ENCODE data around the gene MMP14. TPM values are rescaled to one million over a fixed set of nuclear protein-coding genes. Genes with fewer than 3 reads are reported as not detected.

The MMP14 gene
- total and polyA plus RNA-seq, 9 of the 15 experiments (the other 6 are each of a cell fraction or from before 2014, with no cell fraction given) = 0.36 to 5.8 (median 1.3) TPM; not detected in 2

DNA sequence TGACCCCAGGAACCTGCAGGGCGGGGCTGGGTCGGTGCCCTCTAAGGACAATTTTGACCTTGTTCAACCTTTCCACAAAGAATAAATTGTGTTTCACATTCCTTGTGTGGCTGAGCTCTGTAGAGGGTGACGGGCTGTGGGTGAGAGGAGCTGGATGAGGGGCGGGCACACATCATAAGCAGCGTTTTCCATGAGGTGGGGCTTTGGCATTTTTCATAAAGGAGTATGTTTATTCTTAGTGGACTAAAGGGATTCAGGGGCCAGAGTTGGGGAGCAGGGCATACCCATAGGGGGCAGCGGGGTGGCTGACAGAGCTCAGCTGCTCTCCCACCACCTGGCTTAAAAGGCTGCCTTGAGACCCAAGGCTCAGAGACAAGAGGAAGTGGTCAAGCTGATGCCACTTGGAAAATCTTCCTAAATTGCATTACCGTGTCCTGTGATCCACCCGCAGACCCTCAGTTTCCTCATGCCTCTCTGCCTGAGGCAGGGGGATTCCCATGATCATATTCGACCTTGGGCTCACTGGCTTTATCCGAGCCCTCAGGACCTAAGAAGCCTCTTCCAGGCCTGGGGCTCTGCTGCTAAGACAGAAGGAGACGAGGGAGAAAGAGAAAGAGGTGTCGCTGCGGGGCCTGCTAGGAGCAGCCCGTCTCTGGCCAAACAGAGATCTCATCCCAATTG is 11.4 kb downstream of the MMP14 start (continued):
- TF ChIP-seq, protein P1, sequence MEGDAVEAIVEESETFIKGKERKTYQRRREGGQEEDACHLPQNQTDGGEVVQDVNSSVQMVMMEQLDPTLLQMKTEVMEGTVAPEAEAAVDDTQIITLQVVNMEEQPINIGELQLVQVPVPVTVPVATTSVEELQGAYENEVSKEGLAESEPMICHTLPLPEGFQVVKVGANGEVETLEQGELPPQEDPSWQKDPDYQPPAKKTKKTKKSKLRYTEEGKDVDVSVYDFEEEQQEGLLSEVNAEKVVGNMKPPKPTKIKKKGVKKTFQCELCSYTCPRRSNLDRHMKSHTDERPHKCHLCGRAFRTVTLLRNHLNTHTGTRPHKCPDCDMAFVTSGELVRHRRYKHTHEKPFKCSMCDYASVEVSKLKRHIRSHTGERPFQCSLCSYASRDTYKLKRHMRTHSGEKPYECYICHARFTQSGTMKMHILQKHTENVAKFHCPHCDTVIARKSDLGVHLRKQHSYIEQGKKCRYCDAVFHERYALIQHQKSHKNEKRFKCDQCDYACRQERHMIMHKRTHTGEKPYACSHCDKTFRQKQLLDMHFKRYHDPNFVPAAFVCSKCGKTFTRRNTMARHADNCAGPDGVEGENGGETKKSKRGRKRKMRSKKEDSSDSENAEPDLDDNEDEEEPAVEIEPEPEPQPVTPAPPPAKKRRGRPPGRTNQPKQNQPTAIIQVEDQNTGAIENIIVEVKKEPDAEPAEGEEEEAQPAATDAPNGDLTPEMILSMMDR (IDR thresholded peaks at IDR 0.05 in 2 of 3, conservative IDR thresholded peaks at IDR 0.05 in 1 of 3; ENCODE audit: insufficient read depth in 2 of 3, low read depth in 1 of 3, low read length in 3 of 3) = peak in 2 of 3 experiments; percentile 21 to 24; a peak in 2 of 6 replicates
- TF ChIP-seq HCFC1 (IDR thresholded peaks at IDR 0.05; ENCODE audit: low read depth, low read length) (no peak), SPI1 (IDR thresholded peaks at IDR 0.05; ENCODE audit: borderline replicate concordance, low read depth, low read length) (0 out of 2 replicates have a peak, but pooled peaks have one; percentile 12)

DNA sequence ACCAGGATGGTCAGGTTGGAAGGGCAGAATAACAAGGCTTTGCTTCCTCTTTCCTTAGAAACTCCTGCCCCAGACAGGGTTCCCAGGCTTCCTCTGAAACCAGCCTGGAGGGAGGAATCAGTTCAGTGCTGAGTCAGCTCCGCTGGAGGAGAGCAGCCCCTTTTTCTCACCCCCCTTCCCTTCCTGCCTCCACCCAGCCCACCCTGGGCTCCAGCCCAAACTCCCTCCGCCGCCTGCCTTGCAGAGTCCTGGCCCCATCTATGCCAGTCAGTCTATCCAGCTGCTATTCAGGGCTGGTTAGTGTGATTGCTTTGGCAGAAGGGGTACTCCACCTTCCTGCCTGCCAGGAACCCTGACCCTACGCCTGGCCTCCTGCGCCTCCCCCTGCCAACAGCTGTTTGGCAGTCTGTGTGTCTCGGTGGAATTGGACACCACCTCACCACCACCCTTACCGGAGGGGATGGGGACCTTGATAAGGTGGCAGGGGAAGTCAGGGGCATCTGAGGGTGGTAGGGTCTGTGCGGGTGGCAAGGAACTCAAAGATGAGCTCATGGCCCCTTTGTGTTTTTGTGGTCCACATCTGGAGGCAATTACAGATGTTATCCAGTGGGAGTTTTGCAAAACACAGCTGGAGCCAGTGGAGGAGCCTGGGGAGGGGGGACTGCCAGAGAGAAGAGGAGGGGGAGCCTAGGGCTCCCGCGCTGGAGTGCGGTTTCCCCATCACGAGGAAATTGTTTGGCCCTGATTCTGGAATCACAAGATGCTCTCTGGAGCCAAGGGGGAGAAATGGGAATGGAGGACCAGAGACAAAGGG is 12.2 kb downstream of the MMP14 start:
- Histone ChIP-seq H2AFZ (ENCODE audit: low read depth, low read length) (peak overlapping the region; percentile 22), H4K20me1 (replicated peaks; ENCODE audit: control insufficient read depth, insufficient read depth, low read length) (no peaks in the 10 kb centered on the region), H3K9me1 (ENCODE audit: control insufficient read depth, insufficient read depth, low read length) (no peaks in the 10 kb centered on the region), H3K27ac (ENCODE audit: extremely low read depth, low read depth, low read length) (no peak overlapping the region), H3K4me2 (ENCODE audit: insufficient read depth, low read length) (no peak overlapping the region), H3K4me3 (no peak overlapping the region), H3K4me1 (replicated peaks in 1 of 2; ENCODE audit: control insufficient read depth in 2 of 2, insufficient read depth in 2 of 2, low read length in 2 of 2) (peaks cover 5 to 33% of the 10 kb centered on the region in 2 experiments; a peak in 3 of 5 replicates), H3K36me3 (ENCODE audit: control insufficient read depth, insufficient read depth, low read length) (no peaks in the 10 kb centered on the region), H3K79me2 (ENCODE audit: control insufficient read depth, insufficient read depth, low read length) (no peaks in the 10 kb centered on the region), H3K9ac (ENCODE audit: insufficient read depth in 1 of 2, low read depth in 2 of 2, low read length in 2 of 2) (peak overlapping the region in 1 of 2 experiments; percentile 53; a peak in 1 of 4 replicates), H3K9me3 (replicated peaks; ENCODE audit: control insufficient read depth, insufficient read depth, low read depth, low read length) (no peaks in the 10 kb centered on the region), H3K27me3 (ENCODE audit: control insufficient read depth in 2 of 2, insufficient read depth in 2 of 2, low read length in 2 of 2) (no peaks in the 10 kb centered on the region)
- DNase-seq (ENCODE audit: extremely low read depth in 1 of 4, low spot score in 3 of 4) = no peak
- peak; percentile 66 for FAIRE-seq
- ChIA-PET CTCF (ENCODE audit: low intra/inter-chr PET ratio) (interaction anchor here (1.0 kb wide), 1 partner anchor 26 kb away, joined by 4 read pairs; no protein-coding TSS in a partner anchor), POLR2A (interaction anchor here (0.5 to 1.3 kb wide), 6 partner anchors 14 to 358 kb away, joined by 3 to 4 read pairs (median 3); no protein-coding TSS in a partner anchor)
- in situ Hi-C loops (cut with MboI) (loop anchor here (10.0 kb wide), 2 partner anchors 194 to 284 kb away; no protein-coding TSS in a partner anchor), intact Hi-C loops (cut with micrococcal nuclease) (no loop called here)
- BruUV-seq (replicated peaks) = no TSS peak
- ATAC-seq = no peak
- 48% methylated on average over 11 of the region's 12 CpGs for WGBS (ENCODE audit: insufficient coverage, low coverage, missing lambda C conversion rate)
- no peak for TF ChIP-seq CTBP1 (IDR thresholded peaks at IDR 0.05; ENCODE audit: borderline replicate concordance)
- peak; percentile 43; the same call in 1 of the 2 replicates for TF ChIP-seq MAFK (IDR thresholded peaks at IDR 0.05; ENCODE audit: low read length)
- TF ChIP-seq, protein P2, sequence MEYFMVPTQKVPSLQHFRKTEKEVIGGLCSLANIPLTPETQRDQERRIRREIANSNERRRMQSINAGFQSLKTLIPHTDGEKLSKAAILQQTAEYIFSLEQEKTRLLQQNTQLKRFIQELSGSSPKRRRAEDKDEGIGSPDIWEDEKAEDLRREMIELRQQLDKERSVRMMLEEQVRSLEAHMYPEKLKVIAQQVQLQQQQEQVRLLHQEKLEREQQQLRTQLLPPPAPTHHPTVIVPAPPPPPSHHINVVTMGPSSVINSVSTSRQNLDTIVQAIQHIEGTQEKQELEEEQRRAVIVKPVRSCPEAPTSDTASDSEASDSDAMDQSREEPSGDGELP (CRISPR knock-in tag; IDR thresholded peaks at IDR 0.05; ENCODE audit: borderline replicate concordance) = peak; percentile 57; the same call in 1 of the 2 replicates
- TF ChIP-seq NFE2 (IDR thresholded peaks at IDR 0.05; ENCODE audit: low read depth) = 0 out of 2 replicates have a peak, but pooled peaks have one; percentile 9
- TF ChIP-seq, protein P3, sequence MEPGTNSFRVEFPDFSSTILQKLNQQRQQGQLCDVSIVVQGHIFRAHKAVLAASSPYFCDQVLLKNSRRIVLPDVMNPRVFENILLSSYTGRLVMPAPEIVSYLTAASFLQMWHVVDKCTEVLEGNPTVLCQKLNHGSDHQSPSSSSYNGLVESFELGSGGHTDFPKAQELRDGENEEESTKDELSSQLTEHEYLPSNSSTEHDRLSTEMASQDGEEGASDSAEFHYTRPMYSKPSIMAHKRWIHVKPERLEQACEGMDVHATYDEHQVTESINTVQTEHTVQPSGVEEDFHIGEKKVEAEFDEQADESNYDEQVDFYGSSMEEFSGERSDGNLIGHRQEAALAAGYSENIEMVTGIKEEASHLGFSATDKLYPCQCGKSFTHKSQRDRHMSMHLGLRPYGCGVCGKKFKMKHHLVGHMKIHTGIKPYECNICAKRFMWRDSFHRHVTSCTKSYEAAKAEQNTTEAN (CRISPR knock-in tag; IDR thresholded peaks at IDR 0.05) = no peak
- peak; percentile 70 for TF ChIP-seq ZNF316 (IDR thresholded peaks at IDR 0.05)
- TF ChIP-seq DACH1 (IDR thresholded peaks at IDR 0.05; ENCODE audit: partially characterized antibody) = peak; percentile 42
- peak; percentile 75 for TF ChIP-seq C11orf30 (IDR thresholded peaks at IDR 0.05; ENCODE audit: low read depth)
- TF ChIP-seq MAFF (IDR thresholded peaks at IDR 0.05; ENCODE audit: low read length) = peak; percentile 35; the same call in 1 of the 2 replicates
- TF ChIP-seq ZBTB7A (IDR thresholded peaks at IDR 0.05; ENCODE audit: borderline replicate concordance, control insufficient read depth, low read depth, low read length) = peak; percentile 38; the same call in 1 of the 2 replicates
- peak; percentile 16; the same call in 1 of the 2 replicates for TF ChIP-seq CBFA2T3 (IDR thresholded peaks at IDR 0.05)
- TF ChIP-seq NELFE (IDR thresholded peaks at IDR 0.05; ENCODE audit: insufficient read depth, insufficient read length) = no peak

Measured in K562 (cell line).